Gastroesophageal sphincter (tissue), 3 donors: ENCODE data around the gene NEU3.

ENCODE experiments used
- EP300 ChIP-seq: sonication (generic); formaldehyde crosslinking; IDR thresholded peaks from one replicate; pipeline ENCODE4 v1.6.1; 2017; ENCODE audit warnings: antibody characterized with exemption, mild to moderate bottlenecking
- POLR2A ChIP-seq, 2 donors: fragments of 450-650 bp; IDR thresholded peaks; one replicate each; pipeline ENCODE4 v1.6.1; 2017; ENCODE audit warnings: antibody characterized with exemption in 2 of 2, mild to moderate bottlenecking in 2 of 2, moderate library complexity in 1 of 2
- TF ChIP-seq, protein P1 (sequence below), 4 experiments: fragments of 200-600 bp in 2 of 4; fragments of 450-650 bp in 2 of 4; sonication (generic) in 1 of 4; IDR thresholded peaks; one replicate each; pipeline ENCODE4 v1.5.1; 2017 to 2019; ENCODE audit warnings: antibody characterized with exemption in 4 of 4, mild to moderate bottlenecking in 2 of 4, moderate library complexity in 2 of 4

DNA sequence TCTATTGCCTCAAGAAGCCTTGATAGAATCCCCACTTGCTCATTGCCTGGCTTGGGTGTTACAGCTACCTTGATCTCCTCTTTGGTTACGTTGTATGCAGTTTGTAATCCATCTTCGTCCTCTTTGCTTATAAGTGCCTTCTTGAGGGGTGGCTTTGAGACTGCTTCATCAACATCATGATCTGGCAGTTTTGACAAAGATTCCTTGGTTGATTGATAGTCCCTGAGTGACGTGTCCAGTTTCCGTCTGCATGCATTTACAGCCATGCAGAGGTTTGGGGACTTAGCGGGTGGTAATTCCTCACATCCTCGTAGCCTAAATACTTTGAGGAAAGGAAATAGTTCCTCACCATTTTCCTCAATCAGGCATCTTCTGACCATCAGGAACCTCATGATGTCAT is 23.1 kb downstream of the NEU3 start:
- TF ChIP-seq, protein P1, sequence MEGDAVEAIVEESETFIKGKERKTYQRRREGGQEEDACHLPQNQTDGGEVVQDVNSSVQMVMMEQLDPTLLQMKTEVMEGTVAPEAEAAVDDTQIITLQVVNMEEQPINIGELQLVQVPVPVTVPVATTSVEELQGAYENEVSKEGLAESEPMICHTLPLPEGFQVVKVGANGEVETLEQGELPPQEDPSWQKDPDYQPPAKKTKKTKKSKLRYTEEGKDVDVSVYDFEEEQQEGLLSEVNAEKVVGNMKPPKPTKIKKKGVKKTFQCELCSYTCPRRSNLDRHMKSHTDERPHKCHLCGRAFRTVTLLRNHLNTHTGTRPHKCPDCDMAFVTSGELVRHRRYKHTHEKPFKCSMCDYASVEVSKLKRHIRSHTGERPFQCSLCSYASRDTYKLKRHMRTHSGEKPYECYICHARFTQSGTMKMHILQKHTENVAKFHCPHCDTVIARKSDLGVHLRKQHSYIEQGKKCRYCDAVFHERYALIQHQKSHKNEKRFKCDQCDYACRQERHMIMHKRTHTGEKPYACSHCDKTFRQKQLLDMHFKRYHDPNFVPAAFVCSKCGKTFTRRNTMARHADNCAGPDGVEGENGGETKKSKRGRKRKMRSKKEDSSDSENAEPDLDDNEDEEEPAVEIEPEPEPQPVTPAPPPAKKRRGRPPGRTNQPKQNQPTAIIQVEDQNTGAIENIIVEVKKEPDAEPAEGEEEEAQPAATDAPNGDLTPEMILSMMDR (IDR thresholded peaks at IDR 0.05), result no peak
- TF ChIP-seq POLR2A (IDR thresholded peaks at IDR 0.05) (no peak), EP300 (no peak)
